Astrocyte (in vitro differentiated cells and primary cell): ENCODE results near the gene NCAPG. TPM values are rescaled to one million over a fixed set of nuclear protein-coding genes. Genes with fewer than 3 reads are reported as not detected.

ENCODE experiments used
- DNase-seq: peaks from one replicate; pipeline ENCODE4 v3.0.0-alpha.2; 2010; ENCODE audit warnings: low read depth
- FAIRE-seq: peaks from 2 replicates; lab custom pipeline; 2011; peaks lifted over from hg19 to GRCh38; lab: Jason Lieb, UNC
- H2AFZ ChIP-seq: 2 replicates; pipeline ENCODE4 v1.6.0; 2012; ENCODE audit warnings: low read depth, low read length, inconsistent platforms
- H3K27ac ChIP-seq: 2 replicates; pipeline ENCODE4 v1.5.1; 2011; ENCODE audit warnings: low read depth, low read length, inconsistent platforms
- H3K27me3 ChIP-seq: 2 replicates; pipeline ENCODE4 v1.6.0; 2011; ENCODE audit warnings: low read length, inconsistent platforms; ENCODE audit not compliant: insufficient read depth
- H3K36me3 ChIP-seq: 2 replicates; pipeline ENCODE4 v1.5.1; 2011; ENCODE audit warnings: low read length, inconsistent platforms; ENCODE audit not compliant: insufficient read depth
- H3K4me1 ChIP-seq: 2 replicates; pipeline ENCODE4 v1.5.1; 2011; ENCODE audit warnings: low read length, inconsistent platforms; ENCODE audit not compliant: insufficient read depth
- H3K4me2 ChIP-seq: 2 replicates; pipeline ENCODE4 v1.6.0; 2012; ENCODE audit warnings: low read length, inconsistent platforms
- H3K4me3 ChIP-seq: 2 replicates; pipeline ENCODE4 v1.5.1; 2011; ENCODE audit warnings: low read depth, mild to moderate bottlenecking, low read length, inconsistent platforms; ENCODE audit not compliant: insufficient read depth
- H3K79me2 ChIP-seq: 2 replicates; pipeline ENCODE4 v1.6.0; 2012; ENCODE audit warnings: mild to moderate bottlenecking, low read length, inconsistent platforms; ENCODE audit not compliant: insufficient read depth
- H3K9ac ChIP-seq: 2 replicates; pipeline ENCODE4 v1.6.0; 2012; ENCODE audit warnings: mild to moderate bottlenecking, low read length, inconsistent platforms
- H3K9me3 ChIP-seq: 2 replicates; pipeline ENCODE4 v1.5.1; 2012; ENCODE audit warnings: low read depth, mild to moderate bottlenecking, low read length, inconsistent platforms; ENCODE audit not compliant: insufficient read depth
- H4K20me1 ChIP-seq: 2 replicates; pipeline ENCODE4 v1.6.0; 2012; ENCODE audit warnings: low read length, inconsistent platforms; ENCODE audit not compliant: insufficient read depth
- H3K27ac Mint-ChIP-seq: one replicate; pipeline ENCODE4 v1.8.0; 2021; ENCODE audit warnings: mild to moderate bottlenecking, mixed read lengths; ENCODE audit not compliant: unreplicated experiment
- H3K27me3 Mint-ChIP-seq: one replicate; pipeline ENCODE4 v1.8.0; 2021; ENCODE audit warnings: low read depth, mixed read lengths; ENCODE audit not compliant: unreplicated experiment
- H3K36me3 Mint-ChIP-seq: one replicate; pipeline ENCODE4 v1.8.0; 2021; ENCODE audit warnings: low read depth, mixed read lengths; ENCODE audit not compliant: unreplicated experiment
- H3K4me1 Mint-ChIP-seq: one replicate; pipeline ENCODE4 v1.8.0; 2021; ENCODE audit warnings: low read depth, mixed read lengths; ENCODE audit not compliant: unreplicated experiment
- H3K4me3 Mint-ChIP-seq: one replicate; pipeline ENCODE4 v1.8.0; 2021; ENCODE audit warnings: mild to moderate bottlenecking, moderate library complexity, mixed read lengths; ENCODE audit not compliant: unreplicated experiment
- H3K9me3 Mint-ChIP-seq: one replicate; pipeline ENCODE4 v1.8.0; 2021; ENCODE audit warnings: mild to moderate bottlenecking, mixed read lengths; ENCODE audit not compliant: unreplicated experiment
- EZH2 ChIP-seq: IDR thresholded peaks from 2 replicates; pipeline ENCODE4 v1.6.1; 2012; ENCODE audit warnings: mild to moderate bottlenecking, low read length, inconsistent platforms; ENCODE audit not compliant: insufficient read depth
- total RNA-seq: library from RNA; stranded (reverse); gene quantifications from 2 replicates; pipeline ENCODE4 v1.2.1, GENCODE V29; 2021
- TF ChIP-seq, protein P1 (sequence below): IDR thresholded peaks from 2 replicates; pipeline ENCODE4 v1.5.1; 2011; ENCODE audit warnings: low read depth, mild to moderate bottlenecking, inconsistent platforms, low read length, moderate library complexity; ENCODE audit not compliant: insufficient read depth

Gene NCAPG
- total RNA-seq, 1 donor from 2014 or later = 4.7 TPM

DNA sequence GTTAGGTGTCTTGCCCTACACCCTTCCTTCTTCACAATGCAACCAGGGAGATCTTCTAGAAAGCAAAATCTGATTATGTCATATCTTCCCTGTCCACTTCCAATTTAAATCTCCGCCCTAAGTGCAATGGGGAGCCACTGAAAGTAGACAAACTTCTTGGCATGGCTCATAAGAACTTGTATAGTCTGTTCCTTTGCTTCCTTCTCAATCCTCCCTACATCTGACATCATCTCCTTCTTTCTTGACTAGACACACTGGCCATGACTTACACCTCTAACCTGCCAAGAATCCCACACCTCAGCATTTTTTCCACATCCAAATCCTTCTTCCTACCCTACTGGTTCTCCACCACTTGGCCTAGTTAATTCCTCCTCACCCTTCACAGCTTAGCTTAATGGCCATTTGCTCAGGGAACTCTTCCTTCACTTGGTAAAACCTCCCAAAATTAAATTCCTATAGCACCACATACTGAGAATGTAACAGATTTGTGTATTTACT is 55.1 kb downstream of the NCAPG start:
- no peaks in the 10 kb centered on the region for H3K79me2 ChIP-seq
- no peaks in the 10 kb centered on the region for H3K27me3 Mint-ChIP-seq
- H2AFZ ChIP-seq = no peak overlapping the region
- FAIRE-seq (no peak), DNase-seq (no peak)
- TF ChIP-seq, protein P1, sequence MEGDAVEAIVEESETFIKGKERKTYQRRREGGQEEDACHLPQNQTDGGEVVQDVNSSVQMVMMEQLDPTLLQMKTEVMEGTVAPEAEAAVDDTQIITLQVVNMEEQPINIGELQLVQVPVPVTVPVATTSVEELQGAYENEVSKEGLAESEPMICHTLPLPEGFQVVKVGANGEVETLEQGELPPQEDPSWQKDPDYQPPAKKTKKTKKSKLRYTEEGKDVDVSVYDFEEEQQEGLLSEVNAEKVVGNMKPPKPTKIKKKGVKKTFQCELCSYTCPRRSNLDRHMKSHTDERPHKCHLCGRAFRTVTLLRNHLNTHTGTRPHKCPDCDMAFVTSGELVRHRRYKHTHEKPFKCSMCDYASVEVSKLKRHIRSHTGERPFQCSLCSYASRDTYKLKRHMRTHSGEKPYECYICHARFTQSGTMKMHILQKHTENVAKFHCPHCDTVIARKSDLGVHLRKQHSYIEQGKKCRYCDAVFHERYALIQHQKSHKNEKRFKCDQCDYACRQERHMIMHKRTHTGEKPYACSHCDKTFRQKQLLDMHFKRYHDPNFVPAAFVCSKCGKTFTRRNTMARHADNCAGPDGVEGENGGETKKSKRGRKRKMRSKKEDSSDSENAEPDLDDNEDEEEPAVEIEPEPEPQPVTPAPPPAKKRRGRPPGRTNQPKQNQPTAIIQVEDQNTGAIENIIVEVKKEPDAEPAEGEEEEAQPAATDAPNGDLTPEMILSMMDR = no peak
- TF ChIP-seq EZH2 = no peak
- no peaks in the 10 kb centered on the region for H3K36me3 ChIP-seq
- H3K27ac Mint-ChIP-seq = no peak overlapping the region
- H3K4me1 ChIP-seq = no peaks in the 10 kb centered on the region
- H3K4me3 Mint-ChIP-seq = no peak overlapping the region
- H3K9me3 Mint-ChIP-seq = peaks cover 14% of the 10 kb centered on the region
- H3K4me2 ChIP-seq = no peak overlapping the region
- H3K9me3 ChIP-seq = no peaks in the 10 kb centered on the region
- H4K20me1 ChIP-seq = no peaks in the 10 kb centered on the region
- H3K4me1 Mint-ChIP-seq = no peaks in the 10 kb centered on the region
- H3K4me3 ChIP-seq = no peak overlapping the region
- H3K9ac ChIP-seq = no peak overlapping the region
- peaks cover 9% of the 10 kb centered on the region for H3K36me3 Mint-ChIP-seq
- no peak overlapping the region for H3K27ac ChIP-seq
- H3K27me3 ChIP-seq = no peaks in the 10 kb centered on the region

DNA sequence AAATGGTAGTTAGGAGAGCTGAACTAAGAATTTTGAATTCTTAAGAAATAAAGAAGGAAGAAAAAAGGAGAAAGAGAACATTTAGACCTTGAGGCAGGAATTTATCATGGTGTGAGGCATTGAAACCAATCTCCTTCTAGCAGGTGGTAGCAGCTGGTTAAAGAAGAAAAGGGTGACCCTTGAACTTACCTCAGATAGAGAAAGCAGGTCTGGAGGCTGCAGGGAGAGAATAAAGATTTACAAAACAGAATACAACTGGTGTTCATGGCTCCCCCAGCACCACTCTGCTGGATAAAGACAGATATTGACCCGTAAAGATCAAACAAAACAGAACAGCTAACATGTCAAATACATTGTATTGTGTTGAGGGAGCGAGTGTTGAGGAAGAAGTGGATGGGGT is 56.0 kb downstream of the NCAPG start:
- H3K9ac ChIP-seq = no peak overlapping the region
- Mint-ChIP-seq H3K27ac (no peak overlapping the region), H3K4me1 (no peaks in the 10 kb centered on the region), H3K9me3 (peaks cover 10% of the 10 kb centered on the region), H3K4me3 (no peak overlapping the region), H3K27me3 (no peaks in the 10 kb centered on the region), H3K36me3 (peaks cover 5% of the 10 kb centered on the region)
- H3K4me3 ChIP-seq = no peak overlapping the region
- H4K20me1 ChIP-seq = no peaks in the 10 kb centered on the region
- DNase-seq (no peak), FAIRE-seq (no peak)
- no peaks in the 10 kb centered on the region for H3K79me2 ChIP-seq
- H3K36me3 ChIP-seq = no peaks in the 10 kb centered on the region
- no peak overlapping the region for H3K4me2 ChIP-seq
- H3K9me3 ChIP-seq = no peaks in the 10 kb centered on the region
- no peaks in the 10 kb centered on the region for H3K4me1 ChIP-seq
- no peak overlapping the region for H2AFZ ChIP-seq
- no peaks in the 10 kb centered on the region for H3K27me3 ChIP-seq
- H3K27ac ChIP-seq = no peak overlapping the region
- TF ChIP-seq EZH2 = no peak
- TF ChIP-seq, protein P1 = no peak

DNA sequence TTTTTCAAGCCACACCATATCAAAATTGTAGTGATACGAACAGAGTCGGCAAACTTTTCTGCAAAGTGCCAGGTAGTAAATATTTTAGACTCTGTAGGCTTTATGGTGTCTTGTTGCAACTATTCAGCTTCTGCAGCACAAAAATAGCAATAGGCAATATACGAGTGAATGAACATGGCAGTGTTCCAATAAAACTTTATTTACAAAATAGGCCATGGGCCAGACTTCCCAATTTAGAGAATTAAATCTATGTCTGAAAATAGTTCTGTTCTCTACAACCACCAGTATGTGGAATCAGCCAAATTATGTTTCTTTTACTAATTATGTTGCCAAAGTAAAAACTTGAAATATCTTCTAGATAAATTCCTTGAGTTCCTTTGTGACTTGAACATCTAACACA is 56.5 kb downstream of the NCAPG start:
- Histone ChIP-seq H3K79me2 (no peaks in the 10 kb centered on the region), H2AFZ (no peak overlapping the region), H4K20me1 (no peaks in the 10 kb centered on the region), H3K4me1 (no peaks in the 10 kb centered on the region), H3K36me3 (no peaks in the 10 kb centered on the region), H3K27ac (no peak overlapping the region), H3K9ac (no peak overlapping the region), H3K27me3 (no peaks in the 10 kb centered on the region), H3K9me3 (no peaks in the 10 kb centered on the region), H3K4me3 (no peak overlapping the region), H3K4me2 (no peak overlapping the region)
- no peak overlapping the region for H3K4me3 Mint-ChIP-seq
- no peaks in the 10 kb centered on the region for H3K27me3 Mint-ChIP-seq
- no peaks in the 10 kb centered on the region for H3K4me1 Mint-ChIP-seq
- H3K9me3 Mint-ChIP-seq = peaks cover 5% of the 10 kb centered on the region
- TF ChIP-seq, protein P1 = no peak
- TF ChIP-seq EZH2 = no peak
- FAIRE-seq (no peak), DNase-seq (no peak)
- peaks cover 2% of the 10 kb centered on the region for H3K36me3 Mint-ChIP-seq
- no peak overlapping the region for H3K27ac Mint-ChIP-seq
